Left ventricle myocardium inferior (tissue), 1 donor: ENCODE results near the gene APAF1. TPM values are rescaled to one million over a fixed set of nuclear protein-coding genes. Genes with fewer than 3 reads are reported as not detected.
A peak's percentile ranks its signal among the peaks of the same experiment; 100 is the strongest.

Experiments used
- DNase-seq: peaks from one replicate; pipeline ENCODE4 v3.0.0-alpha.2; 2020
- H3K27ac ChIP-seq: fragments of 200-600 bp; replicated peaks from 2 replicates; pipeline ENCODE4 v1.8.0; 2021
- H3K27me3 ChIP-seq: fragments of 200-600 bp; 2 replicates; pipeline ENCODE4 v1.8.0; 2021; ENCODE audit warnings: low read depth
- H3K36me3 ChIP-seq: fragments of 200-600 bp; 2 replicates; pipeline ENCODE4 v1.8.0; 2021
- H3K4me1 ChIP-seq: fragments of 200-600 bp; 2 replicates; pipeline ENCODE4 v1.8.0; 2021
- H3K4me3 ChIP-seq: fragments of 200-600 bp; 2 replicates; pipeline ENCODE4 v1.8.0; 2021; ENCODE audit warnings: mild to moderate bottlenecking, moderate library complexity
- H3K9me3 ChIP-seq: fragments of 200-600 bp; replicated peaks from 2 replicates; pipeline ENCODE4 v1.8.0; 2021
- intact Hi-C: fragments of 100-400 bp; cut with micrococcal nuclease; formaldehyde crosslinking; loops from one replicate; pipeline ENCODE4 v1.11.0; 2022
- total RNA-seq: library from RNA; stranded (reverse); fragmentation: NEBNext Ultra II Directional; extraction: Animal tissue kit (Norgen Biotek cat#: 25700); gene quantifications from one replicate; pipeline ENCODE4 v1.2.1, GENCODE V29; 2021
- TF ChIP-seq, protein P1 (sequence below): fragments of 200-600 bp; IDR thresholded peaks from 2 replicates; pipeline ENCODE4 v1.8.0; 2021; ENCODE audit warnings: antibody characterized with exemption, mild to moderate bottlenecking, borderline replicate concordance
- donor health status: DM: no; HTN: yes; CAD: no; lungs with severe emphysema.

APAF1 gene
- total RNA-seq, 1 donor from 2014 or later, result 5.0 TPM

DNA sequence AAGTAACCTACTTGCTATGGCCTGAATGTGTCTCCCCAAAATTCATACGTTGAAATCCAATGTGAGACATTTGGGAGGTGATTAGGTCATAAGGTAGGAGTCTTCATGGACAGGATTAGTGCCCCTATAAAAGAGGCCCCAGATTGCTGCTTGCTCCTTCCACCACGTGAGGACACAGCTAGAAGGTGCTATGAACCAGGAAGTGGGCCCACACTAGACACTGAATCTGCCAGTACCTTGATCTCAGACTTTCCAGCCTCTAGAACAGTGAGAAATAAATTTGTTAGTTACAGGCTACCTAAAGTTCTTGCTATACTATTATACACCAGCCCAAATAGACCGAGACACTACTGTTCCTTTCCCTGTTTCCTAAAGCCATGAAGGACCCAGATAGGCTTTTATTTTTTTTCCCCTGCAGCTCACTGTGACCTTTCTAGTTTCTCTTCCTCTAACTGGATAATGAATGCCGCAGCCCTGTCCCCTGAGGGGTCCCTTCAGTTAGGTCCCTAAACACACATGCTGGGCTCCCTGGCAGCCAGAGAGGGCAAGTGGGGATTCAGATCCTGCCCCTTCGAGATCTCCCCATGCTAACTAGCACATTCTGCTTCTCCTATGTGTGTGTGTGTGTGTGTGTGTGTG, 32.3 kb upstream of the APAF1 start:
- no peaks in the 10 kb centered on the region for H3K4me1 ChIP-seq
- intact Hi-C loops, result no loop called here
- no peak overlapping the region for H3K4me3 ChIP-seq
- no peak for DNase-seq
- H3K36me3 ChIP-seq, result no peaks in the 10 kb centered on the region
- H3K27ac ChIP-seq, result no peak overlapping the region
- H3K9me3 ChIP-seq, result no peaks in the 10 kb centered on the region
- TF ChIP-seq, protein P1, sequence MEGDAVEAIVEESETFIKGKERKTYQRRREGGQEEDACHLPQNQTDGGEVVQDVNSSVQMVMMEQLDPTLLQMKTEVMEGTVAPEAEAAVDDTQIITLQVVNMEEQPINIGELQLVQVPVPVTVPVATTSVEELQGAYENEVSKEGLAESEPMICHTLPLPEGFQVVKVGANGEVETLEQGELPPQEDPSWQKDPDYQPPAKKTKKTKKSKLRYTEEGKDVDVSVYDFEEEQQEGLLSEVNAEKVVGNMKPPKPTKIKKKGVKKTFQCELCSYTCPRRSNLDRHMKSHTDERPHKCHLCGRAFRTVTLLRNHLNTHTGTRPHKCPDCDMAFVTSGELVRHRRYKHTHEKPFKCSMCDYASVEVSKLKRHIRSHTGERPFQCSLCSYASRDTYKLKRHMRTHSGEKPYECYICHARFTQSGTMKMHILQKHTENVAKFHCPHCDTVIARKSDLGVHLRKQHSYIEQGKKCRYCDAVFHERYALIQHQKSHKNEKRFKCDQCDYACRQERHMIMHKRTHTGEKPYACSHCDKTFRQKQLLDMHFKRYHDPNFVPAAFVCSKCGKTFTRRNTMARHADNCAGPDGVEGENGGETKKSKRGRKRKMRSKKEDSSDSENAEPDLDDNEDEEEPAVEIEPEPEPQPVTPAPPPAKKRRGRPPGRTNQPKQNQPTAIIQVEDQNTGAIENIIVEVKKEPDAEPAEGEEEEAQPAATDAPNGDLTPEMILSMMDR, result no peak
- no peaks in the 10 kb centered on the region for H3K27me3 ChIP-seq

DNA sequence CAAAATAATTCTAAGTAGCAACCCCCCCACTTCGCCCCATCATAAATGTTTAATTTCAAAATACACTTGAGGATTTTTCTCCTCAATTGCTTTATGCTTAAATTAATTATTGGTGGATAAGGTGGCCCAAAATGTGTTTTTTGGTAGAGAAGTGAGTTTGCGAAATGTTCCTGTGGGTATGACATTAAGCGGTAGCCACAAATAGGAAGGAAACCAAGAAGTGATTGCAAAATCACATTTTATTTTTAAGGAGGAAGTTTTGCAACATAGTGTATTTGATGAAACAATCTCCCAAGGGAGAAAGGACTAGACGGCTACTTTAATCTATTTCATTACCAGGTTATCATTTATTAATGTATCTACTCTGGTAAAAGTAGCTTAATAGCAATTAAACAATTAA, 26.1 kb upstream of the APAF1 start:
- no peak overlapping the region for H3K4me3 ChIP-seq
- peak overlapping the region; percentile 48 for H3K27ac ChIP-seq
- H3K27me3 ChIP-seq, result no peaks in the 10 kb centered on the region
- TF ChIP-seq, protein P1, result no peak
- H3K36me3 ChIP-seq, result no peaks in the 10 kb centered on the region
- intact Hi-C loops, result no loop called here
- no peaks in the 10 kb centered on the region for H3K9me3 ChIP-seq
- DNase-seq, result no peak
- H3K4me1 ChIP-seq, result no peaks in the 10 kb centered on the region

DNA sequence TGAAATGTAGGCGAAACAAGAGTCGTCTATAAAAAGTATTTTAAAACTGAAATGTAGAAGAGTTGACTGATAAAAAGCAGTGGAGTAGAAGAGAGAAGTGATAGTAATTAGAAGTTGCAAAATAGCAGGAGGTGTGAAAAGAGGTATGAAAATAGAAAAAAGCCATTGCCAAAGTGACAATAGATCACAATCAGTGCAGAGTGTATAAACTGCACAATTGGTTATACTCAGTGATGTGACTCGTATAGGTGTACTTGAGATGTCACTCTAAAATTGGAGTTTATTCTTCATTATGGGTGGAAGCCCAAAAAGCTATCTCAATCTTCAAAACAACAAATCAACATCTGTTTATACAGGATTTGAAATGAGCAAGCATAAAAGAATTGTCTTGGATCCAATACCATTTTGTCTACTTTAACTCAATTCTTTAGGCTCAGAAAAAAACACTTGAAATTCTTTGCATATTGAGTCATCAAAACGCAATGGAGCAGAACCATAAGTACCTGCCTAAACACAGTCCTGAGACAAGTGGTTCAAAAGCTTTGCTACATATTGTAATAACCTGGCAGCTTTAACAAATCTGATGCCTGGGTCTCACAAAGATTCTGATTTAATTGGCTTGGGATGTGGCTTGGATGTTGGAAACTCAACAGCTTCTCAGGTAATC, 9.3 kb upstream of the APAF1 start:
- Histone ChIP-seq H3K9me3 (no peaks in the 10 kb centered on the region), H3K4me1 (peaks cover 12% of the 10 kb centered on the region), H3K27ac (no peak overlapping the region), H3K27me3 (no peaks in the 10 kb centered on the region), H3K4me3 (no peak overlapping the region), H3K36me3 (no peaks in the 10 kb centered on the region)
- intact Hi-C loops, result no loop called here
- no peak for DNase-seq
- TF ChIP-seq, protein P1, result no peak

DNA sequence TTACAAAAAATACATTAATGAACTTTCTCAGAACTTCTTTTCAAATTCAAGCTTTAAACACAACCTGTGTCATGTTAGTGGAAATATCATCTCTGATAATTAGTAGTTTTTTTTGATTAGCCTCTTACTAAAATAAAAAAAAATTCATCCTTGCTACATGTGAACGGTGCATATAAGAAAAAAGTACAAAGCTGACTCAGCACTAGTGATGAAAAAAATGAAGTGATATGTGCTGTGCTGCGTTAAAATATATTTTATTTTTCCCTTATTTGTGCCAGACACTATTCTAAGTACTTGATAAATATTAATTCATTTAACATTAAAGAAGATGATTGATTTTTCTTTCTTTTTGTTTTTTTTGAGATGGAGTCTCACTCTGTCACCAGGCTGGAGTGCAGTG, 8.0 kb upstream of the APAF1 start:
- TF ChIP-seq, protein P1, result no peak

DNA sequence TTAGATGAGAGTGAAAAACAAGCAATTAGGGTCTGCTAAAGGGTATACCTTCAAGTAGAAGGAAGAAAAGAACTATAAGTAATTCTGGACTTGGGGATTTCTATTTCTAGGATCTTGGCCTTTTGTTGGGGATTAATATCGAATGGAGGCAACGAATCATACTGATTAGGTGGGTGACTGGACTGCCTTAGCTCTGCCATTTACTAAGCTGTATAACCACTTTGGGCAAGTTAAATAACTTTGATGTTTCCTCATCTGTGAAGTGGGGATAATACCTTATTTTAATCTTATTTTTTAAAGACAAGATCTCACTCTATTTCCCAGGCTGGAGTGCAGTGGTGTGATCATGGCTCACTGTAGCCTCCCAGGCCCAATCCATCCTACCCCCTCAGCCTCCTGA, 7.1 kb upstream of the APAF1 start:
- Histone ChIP-seq H3K4me1 (peaks cover 12% of the 10 kb centered on the region), H3K9me3 (no peaks in the 10 kb centered on the region)
- TF ChIP-seq, protein P1, result no peak

More for the DNA sequence above, 8.0 kb upstream of the APAF1 start:
- DNase-seq, result no peak
- Histone ChIP-seq H3K4me3 (no peak overlapping the region), H3K4me1 (peaks cover 12% of the 10 kb centered on the region), H3K36me3 (no peaks in the 10 kb centered on the region), H3K27ac (no peak overlapping the region), H3K27me3 (no peaks in the 10 kb centered on the region), H3K9me3 (no peaks in the 10 kb centered on the region)
- intact Hi-C loops, result no loop called here

More for the DNA sequence above, 7.1 kb upstream of the APAF1 start:
- H3K27ac ChIP-seq, result no peak overlapping the region
- H3K4me3 ChIP-seq, result no peak overlapping the region
- H3K27me3 ChIP-seq, result no peaks in the 10 kb centered on the region
- no peak for DNase-seq
- H3K36me3 ChIP-seq, result no peaks in the 10 kb centered on the region
- intact Hi-C loops, result no loop called here
